MV-4-11 (cell line): ENCODE data around the gene AK2.
A peak's percentile ranks its signal among the peaks of the same experiment; 100 is the strongest.

ENCODE experiments used
- DNase-seq: peaks from one replicate; lab custom pipeline; 2025; lab: John Stamatoyannopoulos, UW

Gene AK2

DNA sequence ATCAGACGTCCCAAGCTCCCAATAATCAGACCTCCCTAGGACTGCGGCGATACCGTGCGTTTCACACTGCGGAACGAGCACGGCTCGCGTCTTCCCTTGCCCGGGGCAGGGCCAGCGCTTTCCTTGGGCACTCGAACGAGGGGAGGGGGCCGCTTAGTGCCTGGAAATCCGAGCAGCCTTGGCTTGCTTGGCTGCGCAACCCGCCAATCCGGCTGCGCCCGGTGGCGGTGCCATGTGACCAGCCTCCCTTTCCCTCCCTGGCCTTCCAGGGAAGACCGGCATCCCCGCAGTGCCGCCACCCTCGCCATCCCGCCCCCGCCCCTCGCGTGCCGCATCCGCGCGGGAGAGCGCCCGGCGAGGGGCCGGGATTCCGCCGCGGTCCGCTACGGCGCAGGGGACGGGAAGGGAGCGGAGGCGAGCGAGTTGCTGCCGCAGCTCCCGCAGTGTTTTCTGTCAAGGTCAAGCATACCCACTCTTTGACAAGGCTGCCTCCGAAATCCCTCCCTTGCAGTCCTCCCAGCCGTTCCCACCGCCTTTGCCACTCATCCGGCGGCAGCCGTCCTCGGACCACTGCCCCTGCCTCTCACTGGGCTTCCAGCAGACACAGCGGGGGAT is 63.8 kb downstream of the AK2 start:
- DNase-seq, result no peak

DNA sequence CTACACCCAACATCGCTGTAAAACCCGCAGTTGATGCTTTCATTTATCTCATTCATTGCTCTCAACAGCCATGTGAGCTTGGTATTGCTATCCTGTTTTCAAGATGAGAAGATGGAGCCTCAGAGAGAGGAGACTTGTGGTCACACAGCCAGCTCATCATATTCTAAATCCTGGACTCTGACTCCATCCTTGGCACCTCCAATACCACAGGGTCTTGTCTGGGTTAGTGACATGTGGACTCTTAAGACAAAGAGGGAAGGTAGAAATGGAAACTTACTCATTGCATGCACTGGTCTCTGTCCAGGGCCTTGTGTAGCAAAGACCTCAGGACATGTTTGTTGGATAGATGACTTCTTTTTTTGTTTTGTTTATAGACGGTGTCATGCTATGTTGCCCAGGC is 65.1 kb downstream of the AK2 start:
- no peak for DNase-seq

DNA sequence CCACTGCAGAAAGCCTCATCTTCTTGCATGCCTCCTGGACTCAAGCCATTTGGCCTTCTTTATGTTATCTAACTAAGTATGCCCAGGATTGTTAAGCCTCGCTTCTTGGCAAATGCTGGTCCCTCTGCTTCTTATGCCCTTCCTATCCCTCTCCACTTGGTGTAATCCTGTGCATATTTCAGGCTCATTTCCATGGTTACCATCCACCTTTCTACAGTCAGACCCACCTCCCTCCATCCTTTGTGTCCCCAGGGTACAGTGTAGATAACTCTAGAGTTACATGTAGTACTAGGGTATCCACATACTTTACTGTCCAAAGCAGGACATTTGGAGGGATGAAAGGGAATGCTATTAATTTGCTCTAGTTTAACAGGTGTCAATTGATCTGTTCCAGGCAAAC is 65.5 kb downstream of the AK2 start:
- DNase-seq, result no peak

GRCh38 chr1:32969566-32969965 is 67.1 kb downstream of the AK2 start:
- no peak for DNase-seq

GRCh38 chr1:32967888-32968568 is 68.7 kb downstream of the AK2 start:
- no peak for DNase-seq

- peak; percentile 62 for DNase-seq
Measured at GRCh38 chr1:32966900-32967299, 69.8 kb downstream of the AK2 start.

DNA sequence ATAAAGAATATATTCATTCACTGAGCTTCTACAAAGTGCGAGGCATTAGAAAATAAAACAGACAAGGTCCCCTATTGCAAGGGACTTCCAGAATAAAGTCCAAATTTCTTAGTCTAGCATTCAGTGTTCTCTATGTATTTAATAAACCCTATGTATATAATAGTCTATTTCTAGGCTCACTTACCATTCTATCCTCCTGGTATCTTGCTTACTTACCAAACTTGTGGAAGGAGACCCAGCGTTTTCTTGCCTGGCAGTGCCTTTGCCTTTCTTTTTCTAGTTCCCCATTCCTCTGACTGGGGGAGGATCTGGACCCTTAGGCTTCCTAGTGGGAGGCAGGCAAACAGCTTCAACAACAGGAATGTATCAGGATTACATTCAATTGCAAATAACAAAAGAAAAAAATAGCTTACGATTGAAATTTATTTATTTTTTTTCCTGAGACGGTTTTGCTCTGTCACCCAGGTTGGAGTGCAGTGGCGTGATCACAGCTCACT is 71.4 kb downstream of the AK2 start:
- peak; percentile 38 for DNase-seq

DNA sequence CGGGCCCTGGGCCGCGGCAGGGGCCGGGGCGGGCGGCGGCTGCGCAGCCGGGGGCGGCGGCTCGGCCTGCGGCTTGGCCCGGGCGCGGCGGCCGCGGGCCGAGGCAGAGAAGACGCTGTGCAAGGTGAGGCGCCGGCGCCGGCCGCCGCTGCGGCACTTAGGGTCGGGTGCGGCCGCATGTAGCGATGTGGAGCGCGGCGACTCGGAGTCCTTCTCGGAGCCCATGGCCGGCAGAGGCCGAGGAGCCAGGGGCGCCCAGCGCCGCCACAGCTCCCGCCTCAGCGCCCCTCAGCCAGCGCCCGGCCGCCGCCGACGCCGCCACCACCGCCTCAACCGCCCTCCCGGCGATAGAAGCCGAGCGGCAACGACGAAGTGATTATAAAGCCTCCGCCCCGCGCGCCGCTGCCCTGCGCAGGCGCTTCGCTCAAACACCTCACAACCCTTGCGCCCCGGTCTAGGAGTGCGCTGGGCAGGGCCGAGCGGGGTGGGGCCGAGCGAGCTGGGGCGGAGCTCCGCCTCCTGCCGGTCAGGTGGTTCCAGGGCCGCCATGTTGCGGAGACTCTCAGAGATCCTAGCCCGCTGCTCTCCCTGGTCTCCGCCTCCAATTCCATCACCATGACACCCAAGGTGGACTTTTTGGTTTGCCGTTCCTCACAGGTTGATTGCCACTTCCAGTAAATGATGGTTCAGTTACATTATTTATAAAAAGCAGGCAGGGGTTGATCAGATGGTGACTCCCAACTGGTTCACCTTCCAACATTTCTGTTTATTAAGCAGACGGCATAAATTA is 72.0 kb downstream of the AK2 start, which contains the start of gene RNF19B:
TSS of gene RNF19B (minus strand) at position 349 of the 790 bp plus-strand sequence. CDS start at position 225, 124 bp downstream.
- peak; percentile 91 for DNase-seq

DNA sequence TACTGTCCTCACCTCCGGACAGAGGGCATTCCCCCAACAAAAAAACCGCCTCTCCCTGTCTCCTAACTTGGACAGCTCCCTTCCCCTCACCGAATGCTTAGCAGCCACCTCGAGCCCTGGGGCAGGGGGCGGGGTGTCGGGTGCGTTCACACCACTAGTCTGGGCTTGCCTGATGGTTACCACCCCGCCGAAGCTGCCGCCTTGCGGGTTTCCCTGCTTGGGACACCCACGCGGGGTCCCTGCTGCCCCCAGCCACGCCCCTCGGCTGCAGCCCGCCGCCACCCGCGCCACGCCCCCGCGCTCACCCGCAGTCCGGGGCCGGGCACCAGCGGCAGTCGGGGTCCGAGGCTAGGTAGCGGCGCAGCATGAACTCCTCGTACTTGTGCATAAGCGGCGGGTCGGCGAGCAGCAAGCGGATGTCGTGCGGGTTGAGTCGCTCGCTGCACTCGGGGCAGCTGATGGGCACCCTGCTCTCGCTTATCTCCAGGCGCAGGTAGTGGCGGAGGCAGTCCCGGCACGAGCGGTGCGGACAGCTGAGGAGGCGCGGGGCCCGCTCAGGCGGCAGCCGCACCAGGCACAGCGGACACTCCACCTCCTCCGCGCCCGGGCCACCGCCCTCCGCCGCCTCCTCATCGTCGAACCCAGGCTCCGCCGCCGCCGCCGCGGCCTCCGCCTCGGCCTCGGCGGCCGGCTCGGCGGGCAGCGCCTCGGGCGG is 72.8 kb downstream of the AK2 start:
- DNase-seq, result peak; percentile 7

GRCh38 chr1:32962248-32962896 is 74.3 kb downstream of the AK2 start:
- DNase-seq, result peak; percentile 60

- DNase-seq, result no peak
Measured at GRCh38 chr1:32960819-32961355, 75.8 kb downstream of the AK2 start.

DNA sequence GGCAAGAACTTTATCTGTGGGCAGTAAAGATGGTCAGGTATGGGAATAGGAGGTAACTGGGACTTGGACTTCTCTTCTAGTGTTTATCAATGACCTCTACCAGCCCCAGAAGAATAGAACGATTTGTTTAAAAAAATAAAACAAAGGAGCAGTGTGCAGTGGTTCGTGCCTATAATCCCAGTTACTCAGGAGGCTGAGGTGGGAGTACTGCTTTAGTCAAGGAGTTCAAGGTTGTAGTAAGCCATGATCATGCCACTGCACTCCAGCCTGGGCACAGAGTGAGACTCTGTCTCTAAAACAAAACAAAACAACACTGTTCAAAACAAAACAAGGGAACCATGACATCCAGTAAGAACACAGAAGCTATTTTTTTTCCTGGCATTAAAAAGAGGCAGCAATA is 76.3 kb downstream of the AK2 start:
- DNase-seq, result no peak

DNA sequence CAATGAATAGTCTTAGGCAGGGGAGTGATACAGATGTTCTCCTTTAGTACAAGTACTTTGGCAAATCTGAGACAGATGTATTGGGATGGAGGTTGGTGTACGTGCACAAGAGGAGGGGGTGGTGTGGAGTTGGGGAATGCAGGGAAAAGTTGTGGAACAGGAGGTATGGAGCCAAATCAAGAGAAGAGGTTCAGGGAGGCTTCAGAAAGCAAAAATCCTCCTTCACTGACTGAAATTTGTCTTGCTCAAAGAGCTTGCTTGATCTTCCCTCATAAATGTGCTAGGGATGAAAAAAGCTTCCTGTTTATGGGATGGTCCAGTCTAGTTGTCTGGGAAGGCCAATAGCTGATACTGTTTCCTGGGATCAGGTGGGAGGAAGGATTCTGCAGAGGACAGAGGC is 77.9 kb downstream of the AK2 start:
- no peak for DNase-seq
